RWPE2 (cell line): Measurements from ENCODE around the gene ELP1.

Experiments
- ATAC-seq: fragments of 200-7000 bp; cut with Tn5 transposase; 3 replicates; pipeline ENCODE4 v1.9.1; 2021; ENCODE audit warnings: low read depth
- DNase-seq: peaks from one replicate; pipeline ENCODE4 v3.0.0-alpha.2; 2020; ENCODE audit warnings: low spot score
- H3K27ac ChIP-seq: fragments of 450-650 bp; 2 replicates; pipeline ENCODE4 v1.5.1; 2017; ENCODE audit warnings: mild to moderate bottlenecking; ENCODE audit not compliant: poor library complexity, severe bottlenecking
- H3K27me3 ChIP-seq: fragments of 250-450 bp; sonication (Bioruptor Pico); 2 replicates; pipeline ENCODE4 v1.5.1; 2021; ENCODE audit warnings: mild to moderate bottlenecking, moderate library complexity; ENCODE audit not compliant: insufficient read depth, poor library complexity, severe bottlenecking
- H3K36me3 ChIP-seq: fragments of 250-450 bp; sonication (Bioruptor Pico); 2 replicates; pipeline ENCODE4 v1.5.1; 2020; ENCODE audit warnings: low read depth, mild to moderate bottlenecking, moderate library complexity
- H3K4me1 ChIP-seq: fragments of 250-450 bp; sonication (Bioruptor Pico); 2 replicates; pipeline ENCODE4 v1.5.1; 2021; ENCODE audit warnings: mild to moderate bottlenecking, moderate library complexity; ENCODE audit not compliant: insufficient read depth, poor library complexity, severe bottlenecking
- H3K4me3 ChIP-seq: fragments of 250-450 bp; sonication (Bioruptor Pico); 2 replicates; pipeline ENCODE4 v1.5.1; 2021; ENCODE audit warnings: mild to moderate bottlenecking, moderate library complexity; ENCODE audit not compliant: severe bottlenecking
- H3K9me3 ChIP-seq: fragments of 250-450 bp; sonication (Bioruptor Pico); 2 replicates; pipeline ENCODE4 v1.5.1; 2021; ENCODE audit warnings: mild to moderate bottlenecking, moderate library complexity; ENCODE audit not compliant: severe bottlenecking
- CTCF ChIP-seq: fragments of 450-650 bp; IDR thresholded peaks from one replicate; pipeline ENCODE4 v1.5.1; 2017; ENCODE audit warnings: mild to moderate bottlenecking, moderate library complexity; ENCODE audit not compliant: poor library complexity, severe bottlenecking

The ELP1 gene

GRCh38 chr9:108877524-108877923 lies 56.4 kb downstream of the ELP1 start:
- Histone ChIP-seq H3K36me3 (peaks cover 86% of the 10 kb centered on the region), H3K27me3 (no peaks in the 10 kb centered on the region), H3K9me3 (no peaks in the 10 kb centered on the region), H3K27ac (no peak overlapping the region), H3K4me3 (no peak overlapping the region), H3K4me1 (no peaks in the 10 kb centered on the region)
- DNase-seq (no peak), ATAC-seq (no peak)
- TF ChIP-seq CTCF = no peak

GRCh38 chr9:108876425-108876824 lies 57.5 kb downstream of the ELP1 start:
- no peak for DNase-seq
- H3K36me3 ChIP-seq = peaks cover 88% of the 10 kb centered on the region
- no peak overlapping the region for H3K4me3 ChIP-seq
- no peak for ATAC-seq
- no peak overlapping the region for H3K27ac ChIP-seq
- H3K27me3 ChIP-seq = no peaks in the 10 kb centered on the region
- H3K4me1 ChIP-seq = no peaks in the 10 kb centered on the region
- TF ChIP-seq CTCF = no peak
- peaks cover 2% of the 10 kb centered on the region for H3K9me3 ChIP-seq

- no peak for TF ChIP-seq CTCF
- peaks cover 8% of the 10 kb centered on the region for H3K4me1 ChIP-seq
- H3K27ac ChIP-seq = no peak overlapping the region
- DNase-seq (no peak), ATAC-seq (no peak)
- peaks cover 4% of the 10 kb centered on the region for H3K9me3 ChIP-seq
- H3K27me3 ChIP-seq = no peaks in the 10 kb centered on the region
- H3K36me3 ChIP-seq = peaks cover 79% of the 10 kb centered on the region
- no peak overlapping the region for H3K4me3 ChIP-seq
Measured at GRCh38 chr9:108874058-108874788, 59.7 kb downstream of the ELP1 start.

GRCh38 chr9:108869092-108869725 lies 64.7 kb downstream of the ELP1 start:
- H3K36me3 ChIP-seq = peaks cover 55% of the 10 kb centered on the region

More at GRCh38 chr9:108869092-108869725, 64.7 kb downstream of the ELP1 start:
- TF ChIP-seq CTCF = no peak
- Histone ChIP-seq H3K4me3 (no peak overlapping the region), H3K27ac (peak overlapping the region; percentile 84), H3K4me1 (peaks cover 18% of the 10 kb centered on the region), H3K27me3 (no peaks in the 10 kb centered on the region), H3K9me3 (peaks cover 4% of the 10 kb centered on the region)
- DNase-seq (peak; percentile 72), ATAC-seq (peak; percentile 99)
